Heart right ventricle (tissue), 16 donors: ENCODE data around the gene BMAL1. TPM values are rescaled to one million over a fixed set of nuclear protein-coding genes. Genes with fewer than 3 reads are reported as not detected.

Experiments
- ATAC-seq, 8 donors: fragments of 200-7000 bp; cut with Tn5 transposase; one replicate each; pipeline ENCODE4 v1.9.1; 2020; ENCODE audit warnings: mild to moderate bottlenecking in 8 of 8, moderate library complexity in 8 of 8, moderate number of reproducible peaks in 1 of 8
- DNase-seq, 2 donors: peaks; one replicate each; pipeline ENCODE4 v3.0.0-alpha.2; 2020
- H3K27ac ChIP-seq, 10 donors: fragments of 200-600 bp; sonication (generic) in 2 of 10; one replicate each; pipeline versions ENCODE4 v1.5.0 to v1.8.0; 2020 to 2022; ENCODE audit warnings: mild to moderate bottlenecking in 3 of 10
- H3K27me3 ChIP-seq, 7 donors: fragments of 200-600 bp; one replicate each; pipeline ENCODE4 v1.8.0; 2021 to 2022; ENCODE audit warnings: mild to moderate bottlenecking in 2 of 7
- H3K36me3 ChIP-seq, 9 donors: fragments of 200-600 bp; sonication (generic) in 1 of 9; one replicate each; pipeline versions ENCODE4 v1.5.0 to v1.8.0; 2020 to 2022; ENCODE audit warnings: mild to moderate bottlenecking in 2 of 9
- H3K4me1 ChIP-seq, 9 donors: fragments of 200-600 bp; sonication (generic) in 1 of 9; one replicate each; pipeline versions ENCODE4 v1.5.0 to v1.8.0; 2020 to 2022; ENCODE audit warnings: mild to moderate bottlenecking in 4 of 9
- H3K4me3 ChIP-seq, 10 donors: fragments of 200-600 bp; sonication (generic) in 2 of 10; one replicate each; pipeline versions ENCODE4 v1.5.0 to v1.8.0; 2020 to 2022; ENCODE audit warnings: mild to moderate bottlenecking in 7 of 10, moderate library complexity in 2 of 10
- H3K9me3 ChIP-seq, 11 donors: fragments of 200-600 bp in 10 of 11; sonication (generic) in 2 of 11; one replicate each; pipeline versions ENCODE4 v1.5.0 to v1.8.0; 2013 to 2022; ENCODE audit warnings: mild to moderate bottlenecking in 2 of 11, control low read depth in 1 of 11, moderate library complexity in 1 of 11
- CTCF ChIP-seq, 9 donors: fragments of 200-600 bp; sonication (generic) in 2 of 9; IDR thresholded peaks; one replicate each; pipeline versions ENCODE4 v1.5.0 to v1.8.0; 2021 to 2022; ENCODE audit warnings: antibody characterized with exemption in 9 of 9, mild to moderate bottlenecking in 5 of 9, moderate library complexity in 1 of 9
- WGBS, 2 donors: extraction: QIAGEN DNeasy Blood & Tissue Kit; methylation state at CpG; one replicate each; pipeline ENCODE4 v1.1.7; 2013; ENCODE audit warnings: inconsistent platforms in 1 of 2; 5-methylcytosine and 5-hydroxymethylcytosine counted together
- intact Hi-C, 10 donors: fragments of 100-400 bp; cut with DNase I; formaldehyde crosslinking; loops; one replicate each; pipeline versions ENCODE4 v1.11.1 to v1.14.2; 2022
- polyA plus RNA-seq, 2 donors: library from polyadenylated mRNA; stranded (reverse); fragments of 200-250 nt; gene quantifications; one replicate each; pipeline ENCODE4 v1.2.3, GENCODE V29; 2013
- total RNA-seq, 10 donors: library from RNA; stranded (reverse); fragmentation: NEBNext Ultra II Directional in 3 of 10; extraction: Animal tissue kit (Norgen Biotek cat#: 25700) in 3 of 10; gene quantifications; one replicate each; pipeline versions ENCODE4 v1.2.1 to v1.2.4, GENCODE V29; 2021 to 2023
- donor health status: Arrhythmogenic right ventricular cardiomyopathy.
- donor health status: ischemic (EF 13 %, LVEDD 7.1; RV severe dilation, severe dysfunction).
- donor health status: healthy with polysubstance abuse.
- donor health status: DM: no; HTN: yes; CAD: no.
- donor health status: DM: no; HTN: no; CAD: no.
- donor health status: ischemic (EF 25% LVEDD 6.9; RV normal size, moderate dysfunction).
- donor health status: ischemic (EF 25% LVEDD 5.7; RV mildly dilated, moderate dysfunction).
- donor health status: healthy.
- donor health status: DM: yes; HTN: yes; CAD: no.
- donor health status: Ischemic cardiomyopathy.
- donor health status: ischemic (EF 35%, LVEDD 5.7; RV mildly dilated, moderate dysfunction).
- donor health status: nonischemic (EF 11% LVEDD 7.7; RV severe dilation, severe dysfunction).
- donor health status: DM: yes; HTN: yes; CAD: no.
- donor health status: PGD.
- donor health status: ischemic (EF 29% LVEDD 5.4; RV normal size, mild dysfunction).
- donor health status: nonischemic (EF 23%, LVEDD 6.1; RV moderate dilation, normal function).

Gene BMAL1
- total and polyA plus RNA-seq, 12 donors, result 2.9 to 19.9 (median 10.2) TPM

GRCh38 chr11:13427440-13427839 lies 149.8 kb downstream of the BMAL1 start:
- H3K4me1 ChIP-seq, result peaks cover 0 to 6% (median 0%) of the 10 kb centered on the region in 9 donors
- no peak overlapping the region for H3K4me3 ChIP-seq
- peaks cover 0 to 42% (median 17%) of the 10 kb centered on the region in 11 donors for H3K9me3 ChIP-seq
- H3K36me3 ChIP-seq, result peaks cover 0 to 4% (median 0%) of the 10 kb centered on the region in 9 donors
- DNase-seq (no peak), ATAC-seq (no peak)
- no peak for TF ChIP-seq CTCF (IDR thresholded peaks at IDR 0.05)
- H3K27me3 ChIP-seq, result no peaks in the 10 kb centered on the region
- intact Hi-C loops, result no loop called here
- no peak overlapping the region for H3K27ac ChIP-seq

- intact Hi-C loops, result no loop called here
- H3K4me3 ChIP-seq, result no peak overlapping the region
- 99 to 100% methylated on average over 1 of the region's 1 CpG for WGBS, 2 donors
These were observed 151.7 kb downstream of the BMAL1 start for GRCh38 chr11:13429288-13429687.

GRCh38 chr11:13429836-13430235 lies 152.2 kb downstream of the BMAL1 start:
- DNase-seq (no peak), ATAC-seq (no peak)
- no peaks in the 10 kb centered on the region for H3K27me3 ChIP-seq
- H3K27ac ChIP-seq, result no peak overlapping the region
- TF ChIP-seq CTCF (IDR thresholded peaks at IDR 0.05), result no peak
- intact Hi-C loops, result no loop called here
- peaks cover 0 to 10% (median 4%) of the 10 kb centered on the region in 9 donors for H3K4me1 ChIP-seq
- 97 to 98% methylated on average over 3 of the region's 3 CpGs for WGBS, 2 donors
- H3K4me3 ChIP-seq, result no peak overlapping the region
- H3K36me3 ChIP-seq, result peaks cover 0 to 4% (median 0%) of the 10 kb centered on the region in 9 donors
- peaks cover 0 to 42% (median 17%) of the 10 kb centered on the region in 11 donors for H3K9me3 ChIP-seq

More at GRCh38 chr11:13429288-13429687, 151.7 kb downstream of the BMAL1 start:
- peaks cover 0 to 42% (median 17%) of the 10 kb centered on the region in 11 donors for H3K9me3 ChIP-seq
- no peak for ATAC-seq
- H3K27ac ChIP-seq, result no peak overlapping the region
- H3K27me3 ChIP-seq, result no peaks in the 10 kb centered on the region
- peaks cover 0 to 4% (median 0%) of the 10 kb centered on the region in 9 donors for H3K36me3 ChIP-seq
- DNase-seq, result no peak
- peaks cover 0 to 15% (median 0%) of the 10 kb centered on the region in 9 donors for H3K4me1 ChIP-seq
- no peak for TF ChIP-seq CTCF (IDR thresholded peaks at IDR 0.05)

GRCh38 chr11:13433437-13433836 lies 155.8 kb downstream of the BMAL1 start:
- Histone ChIP-seq H3K4me1 (peaks cover 0 to 11% (median 5%) of the 10 kb centered on the region in 9 donors), H3K9me3 (peaks cover 0 to 15% (median 5%) of the 10 kb centered on the region in 11 donors), H3K36me3 (peaks cover 0 to 4% (median 0%) of the 10 kb centered on the region in 9 donors), H3K27ac (peak overlapping the region in 1 of 10 donors; percentile 45), H3K4me3 (no peak overlapping the region), H3K27me3 (no peaks in the 10 kb centered on the region)
- no peak for ATAC-seq
- intact Hi-C loops, result no loop called here
- TF ChIP-seq CTCF (IDR thresholded peaks at IDR 0.05), result no peak
- 97 to 99% methylated on average over 2 of the region's 2 CpGs for WGBS, 2 donors
- no peak for DNase-seq
